ENCODE results near the gene UVSSA.

UVSSA gene

GRCh38 chr4:1407657-1408333 lies 60.8 kb downstream of the UVSSA start:
- no peak overlapping the region for H2AFZ ChIP-seq (ENCODE audit: low read length)
- H3K9me2 ChIP-seq (replicated peaks; ENCODE audit: insufficient read depth, low read length) = no peaks in the 10 kb centered on the region
- no peaks in the 10 kb centered on the region for H3K4me1 ChIP-seq (ENCODE audit: low read length)
- no peaks in the 10 kb centered on the region for H4K20me1 ChIP-seq (ENCODE audit: insufficient read depth, low read length)
- no peaks in the 10 kb centered on the region for H3K27me3 ChIP-seq (replicated peaks; ENCODE audit: insufficient read depth, low read length)
- H3F3A ChIP-seq (ENCODE audit: insufficient read depth, low read length) = no peaks in the 10 kb centered on the region
- DNase-seq = no peak
- H3K4me3 ChIP-seq (ENCODE audit: low read length) = no peak overlapping the region
- no peak overlapping the region for H3K27ac ChIP-seq (ENCODE audit: low read length)
- no peaks in the 10 kb centered on the region for H3K9me3 ChIP-seq (replicated peaks; ENCODE audit: insufficient read depth, low read length)
- H3K36me3 ChIP-seq (replicated peaks; ENCODE audit: insufficient read depth, low read length) = no peaks in the 10 kb centered on the region
- no peak overlapping the region for H3K4me2 ChIP-seq (ENCODE audit: low read depth, low read length)
- H3K79me2 ChIP-seq (ENCODE audit: low read length) = no peaks in the 10 kb centered on the region
- H3K9ac ChIP-seq (ENCODE audit: low read length) = no peak overlapping the region
- no peak for TF ChIP-seq EZH2 (optimal IDR thresholded peaks at IDR 0.05; ENCODE audit: low read depth, low read length)
- no peak for TF ChIP-seq EZH2phosphoT487 (IDR thresholded peaks at IDR 0.05; ENCODE audit: low read length)
- TF ChIP-seq CTCF (IDR thresholded peaks at IDR 0.05; ENCODE audit: low read length) = no peak

- Histone ChIP-seq H3K27ac (ENCODE audit: low read length) (no peak overlapping the region), H3K4me3 (ENCODE audit: low read length) (no peak overlapping the region), H3F3A (ENCODE audit: insufficient read depth, low read length) (no peaks in the 10 kb centered on the region), H4K20me1 (ENCODE audit: insufficient read depth, low read length) (no peaks in the 10 kb centered on the region), H3K9me3 (replicated peaks; ENCODE audit: insufficient read depth, low read length) (no peaks in the 10 kb centered on the region), H3K79me2 (ENCODE audit: low read length) (no peaks in the 10 kb centered on the region), H3K4me1 (ENCODE audit: low read length) (no peaks in the 10 kb centered on the region), H3K9ac (ENCODE audit: low read length) (no peak overlapping the region), H3K9me2 (replicated peaks; ENCODE audit: insufficient read depth, low read length) (no peaks in the 10 kb centered on the region), H3K4me2 (ENCODE audit: low read depth, low read length) (no peak overlapping the region), H3K27me3 (replicated peaks; ENCODE audit: insufficient read depth, low read length) (no peaks in the 10 kb centered on the region), H3K36me3 (replicated peaks; ENCODE audit: insufficient read depth, low read length) (no peaks in the 10 kb centered on the region), H2AFZ (ENCODE audit: low read length) (no peak overlapping the region)
- no peak for DNase-seq
- TF ChIP-seq EZH2phosphoT487 (IDR thresholded peaks at IDR 0.05; ENCODE audit: low read length) (no peak), CTCF (IDR thresholded peaks at IDR 0.05; ENCODE audit: low read length) (no peak), EZH2 (optimal IDR thresholded peaks at IDR 0.05; ENCODE audit: low read depth, low read length) (no peak)
These were observed 61.4 kb downstream of the UVSSA start for GRCh38 chr4:1408418-1408817.

GRCh38 chr4:1409079-1409478 lies 62.1 kb downstream of the UVSSA start:
- no peak overlapping the region for H3K4me2 ChIP-seq (ENCODE audit: low read depth, low read length)
- no peak overlapping the region for H3K9ac ChIP-seq (ENCODE audit: low read length)
- no peak overlapping the region for H3K27ac ChIP-seq (ENCODE audit: low read length)
- no peaks in the 10 kb centered on the region for H3K79me2 ChIP-seq (ENCODE audit: low read length)
- no peaks in the 10 kb centered on the region for H3K36me3 ChIP-seq (replicated peaks; ENCODE audit: insufficient read depth, low read length)
- no peaks in the 10 kb centered on the region for H3K27me3 ChIP-seq (replicated peaks; ENCODE audit: insufficient read depth, low read length)
- DNase-seq = no peak
- H4K20me1 ChIP-seq (ENCODE audit: insufficient read depth, low read length) = no peaks in the 10 kb centered on the region
- no peak overlapping the region for H3K4me3 ChIP-seq (ENCODE audit: low read length)
- no peaks in the 10 kb centered on the region for H3F3A ChIP-seq (ENCODE audit: insufficient read depth, low read length)
- H3K9me3 ChIP-seq (replicated peaks; ENCODE audit: insufficient read depth, low read length) = no peaks in the 10 kb centered on the region
- TF ChIP-seq EZH2phosphoT487 (IDR thresholded peaks at IDR 0.05; ENCODE audit: low read length) = no peak
- TF ChIP-seq EZH2 (optimal IDR thresholded peaks at IDR 0.05; ENCODE audit: low read depth, low read length) = no peak
- no peak for TF ChIP-seq CTCF (IDR thresholded peaks at IDR 0.05; ENCODE audit: low read length)
- no peak overlapping the region for H2AFZ ChIP-seq (ENCODE audit: low read length)
- H3K4me1 ChIP-seq (ENCODE audit: low read length) = no peaks in the 10 kb centered on the region
- H3K9me2 ChIP-seq (replicated peaks; ENCODE audit: insufficient read depth, low read length) = no peaks in the 10 kb centered on the region

Data from MM.1S (cell line).